ENCODE measurements around the gene MS4A3. TPM values are rescaled to one million over a fixed set of nuclear protein-coding genes. Genes with fewer than 3 reads are reported as not detected.
"Not testable (repeated sequence)": the region's sequence is repeated elsewhere in the genome, so short reads cannot be mapped to it uniquely, and the experiment has no call there.

The MS4A3 gene
- not detected for total RNA-seq

- no peaks in the 10 kb centered on the region for H3K9me3 ChIP-seq
- TF ChIP-seq CTCF (IDR thresholded peaks at IDR 0.05) (no peak), POLR2A (IDR thresholded peaks at IDR 0.05) (no peak)
- no peaks in the 10 kb centered on the region for H3K4me1 ChIP-seq
- DNase-seq = no peak
- no peaks in the 10 kb centered on the region for H3K36me3 ChIP-seq
- no peak within 1 kb of the TSS for H3K27ac ChIP-seq
- no peak within 1 kb of the TSS for H3K4me3 ChIP-seq
- H3K27me3 ChIP-seq = no peaks in the 10 kb centered on the region
Observed at GRCh38 chr11:60056349-60056969, at the start of gene MS4A3. TSS of gene MS4A3 (plus strand) at chr11:60056665. CDS start at chr11:60061161, 4,496 bp downstream.

GRCh38 chr11:60016881-60017280 is 39.6 kb upstream of the MS4A3 start, which contains the start of gene OOSP4B:
TSS of gene OOSP4B (plus strand) at chr11:60017181.
- Histone ChIP-seq H3K27me3 (no peaks in the 10 kb centered on the region), H3K4me1 (no peaks in the 10 kb centered on the region), H3K27ac (no peak within 1 kb of the TSS), H3K4me3 (no peak within 1 kb of the TSS), H3K9me3 (no peaks in the 10 kb centered on the region), H3K36me3 (no peaks in the 10 kb centered on the region)
- DNase-seq = no peak
- TF ChIP-seq CTCF (IDR thresholded peaks at IDR 0.05) (no peak), POLR2A (IDR thresholded peaks at IDR 0.05) (no peak)

GRCh38 chr11:60018058-60018457 is 38.4 kb upstream of the MS4A3 start:
- no peak overlapping the region for H3K27ac ChIP-seq
- H3K27me3 ChIP-seq = no peaks in the 10 kb centered on the region
- H3K36me3 ChIP-seq = no peaks in the 10 kb centered on the region
- no peak overlapping the region for H3K4me3 ChIP-seq
- no peak for DNase-seq
- no peak for TF ChIP-seq POLR2A (IDR thresholded peaks at IDR 0.05)
- TF ChIP-seq CTCF (IDR thresholded peaks at IDR 0.05) = no peak
- H3K4me1 ChIP-seq = no peaks in the 10 kb centered on the region
- no peaks in the 10 kb centered on the region for H3K9me3 ChIP-seq

DNA sequence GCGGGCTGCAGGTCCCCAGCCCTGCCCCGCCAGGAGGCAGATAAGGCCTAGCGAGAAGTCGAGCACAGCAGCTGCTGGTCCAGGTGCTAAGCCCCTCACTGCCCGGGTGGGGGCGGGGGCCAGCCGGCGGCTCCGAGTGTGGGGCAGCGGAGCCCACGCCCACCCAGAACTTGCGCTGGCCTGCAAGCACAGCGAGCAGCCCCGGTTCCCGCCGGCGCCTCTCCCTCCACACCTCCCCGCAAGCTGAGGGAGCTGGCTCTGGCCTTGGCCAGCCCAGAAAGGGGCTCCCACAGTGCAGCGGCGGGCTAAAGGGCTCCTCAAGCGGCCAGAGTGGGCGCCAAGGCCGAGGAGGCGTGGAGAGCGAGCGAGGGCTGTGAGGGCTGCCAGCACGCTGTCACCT is 36.1 kb upstream of the MS4A3 start:
- not testable (repeated sequence) for H3K27me3 ChIP-seq, H3K4me1 ChIP-seq, H3K27ac ChIP-seq, H3K9me3 ChIP-seq, H3K4me3 ChIP-seq, H3K36me3 ChIP-seq, DNase-seq

DNA sequence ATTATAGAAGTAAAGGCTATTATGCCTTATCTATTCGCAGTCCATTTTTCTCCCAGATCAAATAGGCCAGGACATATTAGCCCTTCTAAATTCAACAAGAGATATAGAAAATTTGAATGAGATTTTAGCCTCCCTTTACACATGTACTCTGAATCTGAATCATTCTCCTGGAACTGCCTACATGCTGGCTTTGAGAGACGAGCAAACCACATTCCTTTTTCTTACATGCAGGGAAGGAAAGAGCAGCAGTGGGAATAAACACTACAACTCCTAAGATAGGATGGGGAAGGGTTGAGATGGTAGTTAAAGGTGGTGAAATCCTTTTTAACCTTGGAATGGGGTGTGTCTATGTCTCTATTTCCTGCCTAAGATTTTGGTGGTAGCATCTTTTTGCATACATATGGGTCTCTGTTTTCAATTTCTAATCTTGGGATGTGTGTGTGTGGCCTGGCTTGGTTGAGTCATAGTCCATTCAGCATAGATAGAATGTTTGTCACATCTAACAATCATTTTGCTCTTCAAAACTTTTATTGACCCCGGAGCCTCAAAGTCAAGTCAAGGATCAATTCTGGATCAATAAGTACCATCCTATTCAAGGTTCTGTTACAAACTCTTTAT is 27.3 kb upstream of the MS4A3 start:
- Histone ChIP-seq H3K27me3 (no peaks in the 10 kb centered on the region), H3K9me3 (no peaks in the 10 kb centered on the region), H3K4me3 (no peak overlapping the region), H3K27ac (no peak overlapping the region), H3K36me3 (no peaks in the 10 kb centered on the region), H3K4me1 (no peaks in the 10 kb centered on the region)
- TF ChIP-seq CTCF (IDR thresholded peaks at IDR 0.05) (no peak), POLR2A (IDR thresholded peaks at IDR 0.05) (no peak)
- no peak for DNase-seq

DNA sequence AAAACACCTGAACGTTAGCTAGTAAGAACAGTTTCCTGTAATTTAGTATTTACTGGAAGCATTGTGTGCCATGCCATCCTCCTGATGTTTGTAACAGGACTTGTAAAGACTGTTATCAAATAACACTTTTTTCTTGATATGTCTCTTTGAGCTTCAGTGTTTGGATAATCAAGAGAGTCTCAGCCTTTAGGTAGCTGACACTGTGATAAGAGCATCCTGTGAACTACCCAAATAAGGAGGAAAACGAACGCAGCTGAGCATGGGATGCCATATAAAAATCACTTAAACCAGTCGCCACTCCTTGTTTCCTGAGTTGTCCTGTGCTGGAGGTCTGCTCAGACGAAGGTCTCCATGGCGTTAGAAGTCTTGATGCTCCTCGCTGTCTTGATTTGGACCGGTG is 16.4 kb upstream of the MS4A3 start, which contains the start of gene OOSP2:
OOSP2 (plus strand) TSS at position 301 of the 400 bp plus-strand sequence; CDS start at position 352, 51 bp downstream.
- DNase-seq = no peak
- Histone ChIP-seq H3K4me1 (no peaks in the 10 kb centered on the region), H3K27ac (no peak within 1 kb of the TSS), H3K27me3 (no peaks in the 10 kb centered on the region), H3K9me3 (no peaks in the 10 kb centered on the region), H3K36me3 (no peaks in the 10 kb centered on the region), H3K4me3 (no peak within 1 kb of the TSS)
- TF ChIP-seq POLR2A (IDR thresholded peaks at IDR 0.05) (no peak), CTCF (IDR thresholded peaks at IDR 0.05) (no peak)

DNA sequence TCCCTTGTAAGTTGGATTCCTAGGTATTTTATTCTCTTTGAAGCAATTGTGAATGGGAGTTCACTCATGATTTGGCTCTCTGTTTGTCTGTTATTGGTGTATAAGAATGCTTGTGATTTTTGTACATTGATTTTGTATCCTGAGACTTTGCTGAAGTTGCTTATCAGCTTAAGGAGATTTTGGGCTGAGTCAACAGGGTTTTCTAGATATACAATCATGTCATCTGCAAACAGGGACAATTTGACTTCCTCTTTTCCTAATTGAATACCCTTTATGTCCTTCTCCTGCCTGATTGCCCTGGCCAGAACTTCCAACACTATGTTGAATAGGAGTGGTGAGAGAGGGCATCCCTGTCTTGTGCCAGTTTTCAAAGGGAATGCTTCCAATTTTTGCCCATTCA is 6.0 kb upstream of the MS4A3 start:
- not testable (repeated sequence) for H3K9me3 ChIP-seq, H3K4me3 ChIP-seq, H3K36me3 ChIP-seq, DNase-seq, H3K27ac ChIP-seq, H3K4me1 ChIP-seq, H3K27me3 ChIP-seq

GRCh38 chr11:60050839-60051238 is 5.6 kb upstream of the MS4A3 start:
- H3K36me3 ChIP-seq, H3K27ac ChIP-seq, DNase-seq, H3K4me1 ChIP-seq, H3K9me3 ChIP-seq, H3K27me3 ChIP-seq, H3K4me3 ChIP-seq: not testable (repeated sequence)
